H1 (cell line): ENCODE results near the gene MYBPC2. TPM values are rescaled to one million over a fixed set of nuclear protein-coding genes. Genes with fewer than 3 reads are reported as not detected.

ENCODE experiments used
- KDM4A ChIP-seq: IDR thresholded peaks from one replicate; pipeline ENCODE4 v1.7.1; 2012; ENCODE audit warnings: low read depth, mild to moderate bottlenecking, moderate library complexity, low read length, inconsistent platforms; ENCODE audit not compliant: severe bottlenecking
- NRF1 ChIP-seq: IDR thresholded peaks from 2 replicates; pipeline ENCODE4 v1.6.1; 2011; ENCODE audit warnings: mild to moderate bottlenecking, low read depth, low read length, improper control_type of control experiment
- POLR2AphosphoS5 ChIP-seq: IDR thresholded peaks from 2 replicates; pipeline ENCODE4 v1.6.1; 2011; ENCODE audit warnings: low read depth, low read length
- RXRA ChIP-seq: IDR thresholded peaks from 2 replicates; pipeline ENCODE4 v1.6.1; 2011; ENCODE audit warnings: low read depth, mild to moderate bottlenecking, low read length, moderate library complexity; ENCODE audit not compliant: insufficient read depth
- polyA plus RNA-seq, 7 experiments: library from polyadenylated mRNA; depleted of rRNA in 3 of 7; stranded (reverse) in 5 of 7; unstranded in 2 of 7; fragments of >200 nt in 5 of 7; fragments of 200-250 nt in 2 of 7; gene quantifications; 1 replicate in 5 of 7; 2 replicates in 1 of 7; 4 replicates in 1 of 7; pipeline versions ENCODE4 v1.2.1 to v1.2.3, GENCODE V29; 2011 to 2013; ENCODE audit warnings: missing spikeins in 2 of 7, mixed read lengths in 2 of 7
- total RNA-seq: library from RNA; stranded (reverse); fragmentation: NEBNext Ultra II Directional; extraction: Animal tissue kit (Norgen Biotek cat#: 25700); gene quantifications from 2 replicates; pipeline ENCODE4 v1.2.1, GENCODE V29; 2021

MYBPC2 gene
- total and polyA plus RNA-seq, 2 of the 8 experiments (the other 6 are each of a cell fraction or from before 2014, with no cell fraction given) = 1.8 to 3.1 TPM

DNA sequence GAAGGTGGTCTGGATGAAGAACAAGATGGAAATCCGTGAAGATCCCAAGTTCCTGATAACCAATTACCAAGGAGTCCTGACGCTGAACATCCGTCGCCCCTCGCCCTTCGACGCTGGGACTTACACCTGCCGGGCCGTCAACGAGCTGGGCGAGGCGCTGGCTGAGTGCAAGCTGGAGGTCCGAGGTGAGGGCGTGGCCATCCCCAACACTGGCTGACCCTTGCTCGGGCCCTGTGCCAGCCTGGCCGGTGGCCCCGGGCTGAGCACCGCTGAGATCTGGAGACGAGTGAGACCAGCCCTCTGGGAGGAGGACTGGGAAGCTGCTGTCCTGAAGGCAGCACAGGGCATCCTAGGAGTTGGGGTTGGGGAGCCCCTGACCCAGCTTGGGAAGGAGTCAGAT is 31.7 kb downstream of the MYBPC2 start (continued):
- TF ChIP-seq POLR2AphosphoS5 = no peak
- no peak for TF ChIP-seq RXRA
- no peak for TF ChIP-seq NRF1
- TF ChIP-seq KDM4A = no peak
